GM10248 (cell line): ENCODE results near the gene RAD51.

Experiments
- CTCF ChIA-PET: fragments of 300-600 bp; sonication (Branson Sonifier 250); formaldehyde crosslinking; extraction: SDS; loops from one replicate; lab custom pipeline; 2021; ENCODE audit warnings: antibody characterized with exemption; lab: Yijun Ruan, JAX
- POLR2A ChIA-PET: fragments of 350-650 bp; sonication (Branson Sonifier 250); formaldehyde crosslinking; extraction: SDS; loops from one replicate; lab custom pipeline; 2020; ENCODE audit warnings: antibody characterized with exemption; lab: Yijun Ruan, JAX
- DNase-seq: peaks from one replicate; pipeline ENCODE4 v3.0.0; 2012; ENCODE audit errors: extremely low spot score
- TF ChIP-seq, protein P1 (sequence below): IDR thresholded peaks from 2 replicates; pipeline ENCODE4 v1.5.1; 2012; ENCODE audit warnings: mild to moderate bottlenecking, low read depth; ENCODE audit errors: extremely low read depth, missing control alignments, control extremely low read depth

RAD51 gene

DNA sequence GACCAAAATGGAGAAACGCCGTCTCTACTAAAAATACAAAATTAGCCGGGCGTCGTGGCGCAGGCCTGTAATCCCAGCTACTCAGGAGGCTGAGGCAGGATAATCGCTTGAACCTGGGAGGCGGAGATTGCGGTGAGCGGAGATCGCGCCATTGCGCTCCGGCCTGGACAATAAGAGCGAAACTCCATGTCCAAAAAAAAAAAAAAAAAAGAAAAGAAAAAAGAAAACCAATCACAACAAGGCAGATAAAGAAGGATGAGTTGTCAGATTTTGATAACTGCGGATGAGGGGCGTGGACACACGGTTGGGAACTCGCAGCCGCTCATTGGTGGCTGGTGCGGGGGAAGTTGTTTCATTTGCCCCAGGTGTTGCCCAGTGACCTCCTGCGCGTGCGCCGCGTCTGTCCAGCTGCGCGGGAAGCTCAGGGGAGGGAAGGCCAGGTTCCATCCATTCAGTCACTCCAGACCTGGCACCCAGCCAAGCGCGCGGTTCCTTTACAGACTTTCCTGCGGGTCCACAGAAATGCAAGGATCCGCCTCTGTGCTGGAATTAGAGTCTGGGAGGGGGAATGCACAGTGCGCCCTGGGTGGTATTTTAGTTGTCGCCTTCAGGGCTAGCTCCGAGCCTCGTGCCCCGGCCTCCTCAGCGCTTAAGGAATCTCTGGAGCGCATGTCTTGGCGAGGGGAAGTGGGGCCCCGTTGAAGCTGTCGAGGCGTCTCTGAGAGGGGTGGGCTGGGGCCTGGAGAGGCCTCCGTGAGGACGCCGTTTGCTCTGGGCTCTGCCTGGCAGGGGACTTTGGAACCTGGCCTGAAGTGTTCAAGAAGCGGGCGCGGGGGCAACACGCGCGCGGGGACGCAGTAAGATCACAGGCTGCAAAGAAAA is 68.2 kb downstream of the RAD51 start:
- TF ChIP-seq, protein P1, sequence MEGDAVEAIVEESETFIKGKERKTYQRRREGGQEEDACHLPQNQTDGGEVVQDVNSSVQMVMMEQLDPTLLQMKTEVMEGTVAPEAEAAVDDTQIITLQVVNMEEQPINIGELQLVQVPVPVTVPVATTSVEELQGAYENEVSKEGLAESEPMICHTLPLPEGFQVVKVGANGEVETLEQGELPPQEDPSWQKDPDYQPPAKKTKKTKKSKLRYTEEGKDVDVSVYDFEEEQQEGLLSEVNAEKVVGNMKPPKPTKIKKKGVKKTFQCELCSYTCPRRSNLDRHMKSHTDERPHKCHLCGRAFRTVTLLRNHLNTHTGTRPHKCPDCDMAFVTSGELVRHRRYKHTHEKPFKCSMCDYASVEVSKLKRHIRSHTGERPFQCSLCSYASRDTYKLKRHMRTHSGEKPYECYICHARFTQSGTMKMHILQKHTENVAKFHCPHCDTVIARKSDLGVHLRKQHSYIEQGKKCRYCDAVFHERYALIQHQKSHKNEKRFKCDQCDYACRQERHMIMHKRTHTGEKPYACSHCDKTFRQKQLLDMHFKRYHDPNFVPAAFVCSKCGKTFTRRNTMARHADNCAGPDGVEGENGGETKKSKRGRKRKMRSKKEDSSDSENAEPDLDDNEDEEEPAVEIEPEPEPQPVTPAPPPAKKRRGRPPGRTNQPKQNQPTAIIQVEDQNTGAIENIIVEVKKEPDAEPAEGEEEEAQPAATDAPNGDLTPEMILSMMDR: no peak
- POLR2A ChIA-PET: interaction anchor here (1.0 kb wide), 1 partner anchor 655 kb away, joined by 4 read pairs; the partner anchor contains the start of gene BMF
- DNase-seq: peak; percentile 44
- CTCF ChIA-PET: interaction anchor here (0.7 to 4.2 kb wide), 11 partner anchors 10 to 173 kb away, joined by 3 to 22 read pairs (median 4); no protein-coding TSS in a partner anchor

- peak; percentile 89 for DNase-seq
- CTCF ChIA-PET: interaction anchor here (0.9 to 4.2 kb wide), 15 partner anchors 10 to 174 kb away, joined by 3 to 22 read pairs (median 4); no protein-coding TSS in a partner anchor
- TF ChIP-seq, protein P1: peak; percentile 37
- POLR2A ChIA-PET: interaction anchor here (0.6 to 1.0 kb wide), 2 partner anchors 655 to 1469 kb away, joined by 4 read pairs; partner anchors contain the start of gene BMF
Measured at GRCh38 chr15:40763801-40764628, 69.0 kb downstream of the RAD51 start, which contains the start of gene GCHFR. Gene GCHFR, plus strand, starts transcription at chr15:40764068. Its CDS starts 113 bp downstream, at chr15:40764181.

- CTCF ChIA-PET: interaction anchor here (1.2 to 4.2 kb wide), 9 partner anchors 18 to 138 kb away, joined by 3 to 22 read pairs (median 5); no protein-coding TSS in a partner anchor
- TF ChIP-seq, protein P1: no peak
- POLR2A ChIA-PET: interaction anchor here (0.6 kb wide), 1 partner anchor 1470 kb away, joined by 4 read pairs; no protein-coding TSS in a partner anchor
- no peak for DNase-seq
Measured at GRCh38 chr15:40764629-40765103, 69.7 kb downstream of the RAD51 start.

DNA sequence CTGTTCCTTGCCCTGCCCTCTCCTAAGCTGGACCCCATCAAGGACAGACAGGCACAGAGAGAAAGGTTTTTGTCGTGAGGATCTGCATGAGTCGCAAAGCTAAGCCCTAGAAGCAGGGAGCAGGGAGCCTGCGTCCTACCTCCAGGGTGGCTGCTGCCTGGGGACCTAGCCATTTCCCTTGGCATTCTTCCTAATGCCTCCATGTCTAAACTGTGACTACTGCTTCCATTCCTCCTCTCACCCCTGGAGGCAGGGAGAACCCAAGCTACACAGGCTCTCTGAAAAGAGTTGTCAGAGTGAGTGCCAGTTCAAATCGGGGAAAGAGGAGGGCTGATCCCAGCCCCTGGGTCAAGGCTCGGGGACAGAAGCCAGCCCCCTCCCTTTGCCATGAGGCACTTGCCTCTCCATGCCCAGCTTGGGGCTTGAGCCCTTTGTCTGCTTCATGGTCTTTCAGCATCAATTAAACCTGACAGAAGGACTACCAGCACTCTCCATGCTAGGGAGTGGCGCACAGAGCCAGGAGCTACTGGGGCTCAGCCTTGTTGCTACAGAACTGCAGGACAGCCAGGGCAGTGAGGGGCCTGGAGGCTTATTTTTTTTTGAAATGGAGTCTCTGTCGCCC is 71.3 kb downstream of the RAD51 start:
- DNase-seq: no peak
- POLR2A ChIA-PET: no interaction called here
- TF ChIP-seq, protein P1: no peak
- CTCF ChIA-PET: interaction anchor here (0.9 to 5.7 kb wide), 9 partner anchors 13 to 257 kb away, joined by 3 to 45 read pairs (median 4); no protein-coding TSS in a partner anchor

- POLR2A ChIA-PET: no interaction called here
Measured at GRCh38 chr15:40766906-40767837, 72.2 kb downstream of the RAD51 start.

More at GRCh38 chr15:40766906-40767837, 72.2 kb downstream of the RAD51 start:
- TF ChIP-seq, protein P1: no peak
- DNase-seq: no peak
- CTCF ChIA-PET: interaction anchor here (0.9 to 5.7 kb wide), 11 partner anchors 8 to 493 kb away, joined by 3 to 45 read pairs (median 3); partner anchors contain the start of gene VPS18
